BE2C (cell line): ENCODE data around the gene FAM200A.

Experiments used
- DNase-seq: peaks from one replicate; pipeline ENCODE4 v3.0.0-alpha.2; 2020
- H3K27me3 ChIP-seq: fragments of 250-450 bp; sonication (Bioruptor Pico); 2 replicates; pipeline ENCODE4 v1.5.1; 2020; ENCODE audit warnings: mild to moderate bottlenecking
- H3K36me3 ChIP-seq: fragments of 250-450 bp; sonication (Bioruptor Pico); 2 replicates; pipeline ENCODE4 v1.5.1; 2020; ENCODE audit warnings: mild to moderate bottlenecking
- H3K4me1 ChIP-seq: fragments of 250-450 bp; sonication (Bioruptor Pico); 2 replicates; pipeline ENCODE4 v1.5.1; 2020
- H3K4me3 ChIP-seq: 2 replicates; pipeline ENCODE4 v1.5.1; 2011; ENCODE audit warnings: low read depth, low read length
- H3K9me3 ChIP-seq: fragments of 250-450 bp; sonication (Bioruptor Pico); 2 replicates; pipeline ENCODE4 v1.5.1; 2020
- TF ChIP-seq, protein P1 (sequence below): IDR thresholded peaks from 2 replicates; pipeline ENCODE4 v1.5.1; 2012; ENCODE audit warnings: mild to moderate bottlenecking, low read depth, low read length

The FAM200A gene

GRCh38 chr7:99560834-99561736 is 9.2 kb upstream of the FAM200A start:
- Histone ChIP-seq H3K4me3 (no peak overlapping the region), H3K4me1 (no peaks in the 10 kb centered on the region), H3K36me3 (peaks cover 48% of the 10 kb centered on the region), H3K27me3 (no peaks in the 10 kb centered on the region), H3K9me3 (no peaks in the 10 kb centered on the region)
- DNase-seq = no peak
- TF ChIP-seq, protein P1, sequence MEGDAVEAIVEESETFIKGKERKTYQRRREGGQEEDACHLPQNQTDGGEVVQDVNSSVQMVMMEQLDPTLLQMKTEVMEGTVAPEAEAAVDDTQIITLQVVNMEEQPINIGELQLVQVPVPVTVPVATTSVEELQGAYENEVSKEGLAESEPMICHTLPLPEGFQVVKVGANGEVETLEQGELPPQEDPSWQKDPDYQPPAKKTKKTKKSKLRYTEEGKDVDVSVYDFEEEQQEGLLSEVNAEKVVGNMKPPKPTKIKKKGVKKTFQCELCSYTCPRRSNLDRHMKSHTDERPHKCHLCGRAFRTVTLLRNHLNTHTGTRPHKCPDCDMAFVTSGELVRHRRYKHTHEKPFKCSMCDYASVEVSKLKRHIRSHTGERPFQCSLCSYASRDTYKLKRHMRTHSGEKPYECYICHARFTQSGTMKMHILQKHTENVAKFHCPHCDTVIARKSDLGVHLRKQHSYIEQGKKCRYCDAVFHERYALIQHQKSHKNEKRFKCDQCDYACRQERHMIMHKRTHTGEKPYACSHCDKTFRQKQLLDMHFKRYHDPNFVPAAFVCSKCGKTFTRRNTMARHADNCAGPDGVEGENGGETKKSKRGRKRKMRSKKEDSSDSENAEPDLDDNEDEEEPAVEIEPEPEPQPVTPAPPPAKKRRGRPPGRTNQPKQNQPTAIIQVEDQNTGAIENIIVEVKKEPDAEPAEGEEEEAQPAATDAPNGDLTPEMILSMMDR = no peak

GRCh38 chr7:99559175-99559915 is 7.4 kb upstream of the FAM200A start:
- Histone ChIP-seq H3K9me3 (no peaks in the 10 kb centered on the region), H3K27me3 (no peaks in the 10 kb centered on the region), H3K36me3 (peaks cover 35% of the 10 kb centered on the region), H3K4me1 (no peaks in the 10 kb centered on the region), H3K4me3 (peak overlapping the region; percentile 98)
- DNase-seq = no peak
- TF ChIP-seq, protein P1 = no peak

GRCh38 chr7:99558306-99559174 is 6.6 kb upstream of the FAM200A start, which contains the start of gene ZNF655:
Gene ZNF655, plus strand, starts transcription at chr7:99558642. Its CDS starts 1,918 bp downstream, at chr7:99560560.
- Histone ChIP-seq H3K9me3 (no peaks in the 10 kb centered on the region), H3K27me3 (no peaks in the 10 kb centered on the region), H3K36me3 (peaks cover 27% of the 10 kb centered on the region), H3K4me3 (peak within 1 kb of the TSS; percentile 98), H3K4me1 (no peaks in the 10 kb centered on the region)
- DNase-seq = peak; percentile 97
- TF ChIP-seq, protein P1 = no peak

GRCh38 chr7:99557940-99558305 is 6.0 kb upstream of the FAM200A start:
- H3K27me3 ChIP-seq = no peaks in the 10 kb centered on the region
- peaks cover 26% of the 10 kb centered on the region for H3K36me3 ChIP-seq
- H3K4me1 ChIP-seq = no peaks in the 10 kb centered on the region
- H3K9me3 ChIP-seq = no peaks in the 10 kb centered on the region
- peak overlapping the region; percentile 98 for H3K4me3 ChIP-seq
- TF ChIP-seq, protein P1 = no peak
- no peak for DNase-seq

DNA sequence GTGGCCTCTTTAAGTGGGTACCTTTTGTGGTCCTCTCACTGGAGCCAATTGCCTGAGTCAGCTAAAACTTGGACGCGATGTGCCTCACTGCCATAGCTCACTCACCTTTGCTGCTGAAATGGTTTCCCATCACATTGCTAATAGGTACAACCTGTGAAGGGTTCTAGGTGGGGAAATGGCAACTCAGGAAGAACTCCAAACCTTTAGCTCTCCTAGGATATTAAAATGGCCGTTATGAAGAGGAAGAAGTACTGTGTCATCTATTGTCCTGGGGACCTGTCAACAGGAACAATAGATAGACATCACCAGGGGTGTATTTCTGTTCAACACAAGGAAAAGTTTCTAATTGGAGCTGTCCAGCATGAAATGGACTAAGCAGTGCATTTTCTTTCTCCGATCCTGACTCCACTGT is 5.3 kb upstream of the FAM200A start:
- Histone ChIP-seq H3K4me1 (no peaks in the 10 kb centered on the region), H3K36me3 (peaks cover 19% of the 10 kb centered on the region), H3K27me3 (no peaks in the 10 kb centered on the region), H3K9me3 (no peaks in the 10 kb centered on the region), H3K4me3 (peak overlapping the region; percentile 98)
- DNase-seq = no peak
- TF ChIP-seq, protein P1 = no peak
